CD4-positive, alpha-beta memory T cell (primary cell): Measurements from ENCODE around the gene FAM20C. TPM values are rescaled to one million over a fixed set of nuclear protein-coding genes. Genes with fewer than 3 reads are reported as not detected.
A peak's percentile ranks its signal among the peaks of the same experiment; 100 is the strongest.

Experiments used
- CTCF ChIA-PET: fragments of 350-600 bp; sonication (Branson Sonifier 250); formaldehyde crosslinking; loops from one replicate; lab custom pipeline; 2021; ENCODE audit warnings: inconsistent platforms; ENCODE audit not compliant: partially characterized antibody; lab: Charles Lee
- POLR2A ChIA-PET: fragments of 350-600 bp; sonication (Branson Sonifier 250); formaldehyde crosslinking; loops from one replicate; lab custom pipeline; 2021; ENCODE audit not compliant: partially characterized antibody; lab: Charles Lee
- DNase-seq, 5 donors: peaks; one replicate each; pipeline versions ENCODE4 v3.0.0 to v3.0.0-alpha.2; 2020 to 2022; ENCODE audit warnings: mixed read lengths in 1 of 5
- H3K27ac ChIP-seq: one replicate; pipeline ENCODE4 v1.7.0; 2013; ENCODE audit warnings: low read depth, low read length
- H3K27me3 ChIP-seq: 2 replicates; pipeline ENCODE4 v1.7.0; 2013; ENCODE audit warnings: mild to moderate bottlenecking, low read length, moderate library complexity; ENCODE audit not compliant: insufficient read depth
- H3K36me3 ChIP-seq: 2 replicates; pipeline ENCODE4 v1.7.0; 2013; ENCODE audit warnings: mild to moderate bottlenecking, low read length, moderate library complexity; ENCODE audit not compliant: insufficient read depth
- H3K4me1 ChIP-seq: 2 replicates; pipeline ENCODE4 v1.7.0; 2013; ENCODE audit warnings: mild to moderate bottlenecking, low read length, moderate library complexity; ENCODE audit not compliant: insufficient read depth
- H3K4me3 ChIP-seq, 2 donors: one replicate each; pipeline ENCODE4 v1.7.0; 2013; ENCODE audit warnings: low read length in 2 of 2, mild to moderate bottlenecking in 1 of 2
- H3K9me3 ChIP-seq, 2 donors: one replicate each; pipeline ENCODE4 v1.7.0; 2013; ENCODE audit warnings: low read length in 2 of 2, control low read depth in 1 of 2; ENCODE audit not compliant: control insufficient read depth in 1 of 2
- H3K27ac Mint-ChIP-seq, 7 donors: one replicate each; pipeline ENCODE4 v1.8.0; 2020 to 2021; ENCODE audit warnings: mixed read lengths in 7 of 7, mild to moderate bottlenecking in 6 of 7, inconsistent platforms in 3 of 7, moderate library complexity in 3 of 7
- H3K27me3 Mint-ChIP-seq, 2 donors: one replicate each; pipeline ENCODE4 v1.8.0; 2020 to 2021; ENCODE audit warnings: mixed read lengths in 2 of 2
- H3K36me3 Mint-ChIP-seq, 2 donors: one replicate each; pipeline ENCODE4 v1.8.0; 2020 to 2021; ENCODE audit warnings: mixed read lengths in 2 of 2, inconsistent platforms in 1 of 2, mild to moderate bottlenecking in 1 of 2
- H3K4me1 Mint-ChIP-seq, 4 donors: one replicate each; pipeline ENCODE4 v1.8.0; 2020 to 2021; ENCODE audit warnings: mixed read lengths in 4 of 4, mild to moderate bottlenecking in 1 of 4
- H3K4me3 Mint-ChIP-seq, 8 donors: one replicate each; pipeline ENCODE4 v1.8.0; 2020 to 2021; ENCODE audit warnings: mixed read lengths in 8 of 8, mild to moderate bottlenecking in 7 of 8, moderate library complexity in 6 of 8, inconsistent platforms in 3 of 8
- H3K9me3 Mint-ChIP-seq, 8 donors: one replicate each; pipeline ENCODE4 v1.8.0; 2020 to 2021; ENCODE audit warnings: mixed read lengths in 8 of 8, mild to moderate bottlenecking in 5 of 8, inconsistent platforms in 3 of 8, moderate library complexity in 1 of 8
- intact Hi-C: fragments of 100-400 bp; cut with micrococcal nuclease; formaldehyde crosslinking; loops from one replicate; pipeline ENCODE4 v1.15.1; 2023
- polyA plus RNA-seq, 2 donors: library from polyadenylated mRNA; unstranded; fragments of 300-500 nt; fragmentation: Illumina TruSeq; gene quantifications; one replicate each; pipeline ENCODE4 v1.2.3, GENCODE V29; 2021
- total RNA-seq, 2 experiments: library from RNA; stranded (reverse); gene quantifications; one replicate each; pipeline ENCODE4 v1.2.3, GENCODE V29; 2021

Gene FAM20C
- total and polyA plus RNA-seq, 4 experiments from 2014 or later = 4.7 to 7.8 TPM; not detected in 2

GRCh38 chr7:300546-301290 lies 108.3 kb downstream of the FAM20C start:
- Histone ChIP-seq H3K27me3 (no peaks in the 10 kb centered on the region), H3K36me3 (no peaks in the 10 kb centered on the region), H3K4me1 (no peaks in the 10 kb centered on the region), H3K4me3 (no peak overlapping the region), H3K9me3 (no peaks in the 10 kb centered on the region), H3K27ac (no peak overlapping the region)
- peaks cover 0 to 3% (median 0%) of the 10 kb centered on the region in 4 donors for H3K4me1 Mint-ChIP-seq
- no peak overlapping the region for H3K27ac Mint-ChIP-seq
- CTCF ChIA-PET = no interaction called here
- POLR2A ChIA-PET = no interaction called here
- no peak overlapping the region for H3K4me3 Mint-ChIP-seq
- intact Hi-C loops = no loop called here
- DNase-seq = no peak
- H3K9me3 Mint-ChIP-seq = no peaks in the 10 kb centered on the region
- no peaks in the 10 kb centered on the region for H3K36me3 Mint-ChIP-seq
- H3K27me3 Mint-ChIP-seq = peaks cover 3 to 7% of the 10 kb centered on the region in 2 donors

GRCh38 chr7:301291-302053 lies 109.1 kb downstream of the FAM20C start:
- H3K4me1 ChIP-seq = no peaks in the 10 kb centered on the region
- ChIA-PET POLR2A (no interaction called here), CTCF (no interaction called here)
- no peak for DNase-seq
- H3K4me3 Mint-ChIP-seq = no peak overlapping the region
- H3K36me3 Mint-ChIP-seq = no peaks in the 10 kb centered on the region
- intact Hi-C loops = no loop called here
- H3K27ac Mint-ChIP-seq = no peak overlapping the region
- no peaks in the 10 kb centered on the region for H3K9me3 ChIP-seq
- no peak overlapping the region for H3K4me3 ChIP-seq
- no peaks in the 10 kb centered on the region for H3K9me3 Mint-ChIP-seq
- H3K27me3 ChIP-seq = no peaks in the 10 kb centered on the region
- no peak overlapping the region for H3K27ac ChIP-seq
- no peaks in the 10 kb centered on the region for H3K36me3 ChIP-seq
- H3K4me1 Mint-ChIP-seq = peaks cover 0 to 3% (median 0%) of the 10 kb centered on the region in 4 donors
- H3K27me3 Mint-ChIP-seq = peaks cover 3 to 7% of the 10 kb centered on the region in 2 donors

- Histone ChIP-seq H3K4me1 (no peaks in the 10 kb centered on the region), H3K27me3 (no peaks in the 10 kb centered on the region), H3K36me3 (no peaks in the 10 kb centered on the region), H3K9me3 (no peaks in the 10 kb centered on the region), H3K4me3 (no peak overlapping the region), H3K27ac (no peak overlapping the region)
- no peak for DNase-seq
- no peak overlapping the region for H3K27ac Mint-ChIP-seq
- no peaks in the 10 kb centered on the region for H3K9me3 Mint-ChIP-seq
- H3K4me1 Mint-ChIP-seq = peaks cover 0 to 3% (median 0%) of the 10 kb centered on the region in 4 donors
- H3K27me3 Mint-ChIP-seq = peaks cover 7 to 8% of the 10 kb centered on the region in 2 donors
- no peaks in the 10 kb centered on the region for H3K36me3 Mint-ChIP-seq
- H3K4me3 Mint-ChIP-seq = no peak overlapping the region
- intact Hi-C loops = no loop called here
- ChIA-PET CTCF (interaction anchor here (1.0 kb wide), 1 partner anchor 868 kb away, joined by 3 read pairs; no protein-coding TSS in a partner anchor), POLR2A (no interaction called here)
These were observed 110.0 kb downstream of the FAM20C start for GRCh38 chr7:302054-302992.

GRCh38 chr7:303425-303824 lies 111.1 kb downstream of the FAM20C start:
- no peaks in the 10 kb centered on the region for H3K27me3 ChIP-seq
- H3K36me3 ChIP-seq = no peaks in the 10 kb centered on the region
- peaks cover 6 to 8% of the 10 kb centered on the region in 2 donors for H3K27me3 Mint-ChIP-seq
- H3K4me3 ChIP-seq = no peak overlapping the region
- H3K4me1 Mint-ChIP-seq = peaks cover 0 to 3% (median 0%) of the 10 kb centered on the region in 4 donors
- H3K4me1 ChIP-seq = no peaks in the 10 kb centered on the region
- ChIA-PET CTCF (no interaction called here), POLR2A (no interaction called here)
- H3K27ac ChIP-seq = no peak overlapping the region
- H3K9me3 ChIP-seq = no peaks in the 10 kb centered on the region
- intact Hi-C loops = no loop called here
- no peaks in the 10 kb centered on the region for H3K36me3 Mint-ChIP-seq
- no peak overlapping the region for H3K4me3 Mint-ChIP-seq
- no peak overlapping the region for H3K27ac Mint-ChIP-seq
- H3K9me3 Mint-ChIP-seq = peaks cover 0 to 5% (median 0%) of the 10 kb centered on the region in 8 donors
- no peak for DNase-seq

- intact Hi-C loops = no loop called here
- Histone ChIP-seq H3K27me3 (no peaks in the 10 kb centered on the region), H3K36me3 (no peaks in the 10 kb centered on the region), H3K9me3 (no peaks in the 10 kb centered on the region), H3K27ac (no peak overlapping the region), H3K4me1 (no peaks in the 10 kb centered on the region), H3K4me3 (no peak overlapping the region)
- peaks cover 3 to 8% of the 10 kb centered on the region in 2 donors for H3K27me3 Mint-ChIP-seq
- CTCF ChIA-PET = no interaction called here
- peaks cover 0 to 5% (median 0%) of the 10 kb centered on the region in 8 donors for H3K9me3 Mint-ChIP-seq
- POLR2A ChIA-PET = no interaction called here
- H3K36me3 Mint-ChIP-seq = no peaks in the 10 kb centered on the region
- no peak for DNase-seq
- peaks cover 0 to 3% (median 0%) of the 10 kb centered on the region in 4 donors for H3K4me1 Mint-ChIP-seq
- H3K27ac Mint-ChIP-seq = peak overlapping the region in 1 of 7 donors; percentile 9
- H3K4me3 Mint-ChIP-seq = no peak overlapping the region
These were observed 111.7 kb downstream of the FAM20C start for GRCh38 chr7:303884-304573.

GRCh38 chr7:304574-305409 lies 112.4 kb downstream of the FAM20C start:
- H3K27ac Mint-ChIP-seq = peak overlapping the region in 1 of 7 donors; percentile 9
- Histone ChIP-seq H3K4me1 (no peaks in the 10 kb centered on the region), H3K9me3 (no peaks in the 10 kb centered on the region), H3K27me3 (no peaks in the 10 kb centered on the region), H3K4me3 (no peak overlapping the region), H3K27ac (no peak overlapping the region), H3K36me3 (no peaks in the 10 kb centered on the region)
- H3K27me3 Mint-ChIP-seq = peaks cover 3 to 11% of the 10 kb centered on the region in 2 donors
- H3K36me3 Mint-ChIP-seq = no peaks in the 10 kb centered on the region
- no peak for DNase-seq
- H3K4me3 Mint-ChIP-seq = no peak overlapping the region
- intact Hi-C loops = no loop called here
- CTCF ChIA-PET = no interaction called here
- H3K4me1 Mint-ChIP-seq = peaks cover 0 to 3% (median 0%) of the 10 kb centered on the region in 4 donors
- peaks cover 0 to 5% (median 0%) of the 10 kb centered on the region in 8 donors for H3K9me3 Mint-ChIP-seq
- POLR2A ChIA-PET = no interaction called here
